Adipocyte (in vitro differentiated cells): ENCODE data around the gene FIG4.
A peak's percentile ranks its signal among the peaks of the same experiment; 100 is the strongest.
"Not testable (repeated sequence)": the region's sequence is repeated elsewhere in the genome, so short reads cannot be mapped to it uniquely, and the experiment has no call there.

Source experiments
- DNase-seq: peaks from one replicate; pipeline ENCODE4 v3.0.0-alpha.2; 2015; ENCODE audit warnings: low read depth
- H3K27me3 ChIP-seq: replicated peaks from 2 replicates; pipeline ENCODE4 v1.7.0; 2013; ENCODE audit warnings: mild to moderate bottlenecking, low read length, moderate library complexity; ENCODE audit not compliant: control insufficient read depth, insufficient read depth
- H3K36me3 ChIP-seq: 2 replicates; pipeline ENCODE4 v1.7.0; 2013; ENCODE audit warnings: low read length, mild to moderate bottlenecking, moderate library complexity; ENCODE audit not compliant: control insufficient read depth, insufficient read depth, severe bottlenecking
- H3K4me1 ChIP-seq: 2 replicates; pipeline ENCODE4 v1.7.0; 2013; ENCODE audit warnings: mild to moderate bottlenecking, low read length, moderate library complexity; ENCODE audit not compliant: control insufficient read depth, insufficient read depth
- H3K4me3 ChIP-seq: 2 replicates; pipeline ENCODE4 v1.7.0; 2013; ENCODE audit warnings: mild to moderate bottlenecking, low read length, moderate library complexity
- H3K9ac ChIP-seq: 2 replicates; pipeline ENCODE4 v1.7.0; 2013; ENCODE audit warnings: mild to moderate bottlenecking, low read length, moderate library complexity
- H3K9me3 ChIP-seq: 2 replicates; pipeline ENCODE4 v1.7.0; 2013; ENCODE audit warnings: mild to moderate bottlenecking, low read length, moderate library complexity; ENCODE audit not compliant: control insufficient read depth

The FIG4 gene

GRCh38 chr6:109762166-109762565, 71.1 kb downstream of the FIG4 start:
- Histone ChIP-seq H3K27me3 (no peaks in the 10 kb centered on the region), H3K4me3 (no peak overlapping the region), H3K4me1 (no peaks in the 10 kb centered on the region), H3K36me3 (no peaks in the 10 kb centered on the region), H3K9me3 (no peaks in the 10 kb centered on the region), H3K9ac (no peak overlapping the region)
- no peak for DNase-seq

DNA sequence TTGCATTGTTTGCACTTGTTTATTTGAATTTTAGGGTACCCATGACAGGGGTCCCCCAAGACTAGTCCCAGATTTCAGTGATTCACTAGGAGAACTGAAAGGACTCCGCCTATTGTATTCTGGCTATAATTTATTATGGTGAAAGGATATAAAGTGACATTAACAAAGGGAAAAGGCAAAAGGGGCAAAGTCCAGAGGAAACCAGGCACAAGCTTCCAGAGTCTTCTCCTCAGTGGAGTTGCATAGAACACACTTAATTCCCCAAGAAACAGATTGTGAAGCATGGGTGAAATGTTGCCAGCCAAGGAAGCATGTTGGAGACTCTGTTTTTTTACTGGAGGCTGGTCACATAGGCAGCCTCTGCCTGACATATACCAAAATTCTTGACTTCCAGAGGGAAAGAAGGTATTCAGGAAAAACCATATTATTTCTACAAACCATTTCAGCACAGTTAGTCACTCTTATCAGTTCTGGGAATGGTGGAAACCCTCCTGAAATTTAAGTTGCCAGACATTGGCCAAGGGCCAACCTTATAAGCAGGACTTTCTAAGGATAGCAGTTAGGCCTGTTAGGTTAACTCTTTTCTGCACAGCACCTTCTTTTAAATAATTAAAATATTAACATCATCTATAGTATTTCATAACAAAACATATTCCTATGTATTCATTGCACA, 71.8 kb downstream of the FIG4 start:
- Histone ChIP-seq H3K4me3 (no peak overlapping the region), H3K27me3 (no peaks in the 10 kb centered on the region), H3K4me1 (no peaks in the 10 kb centered on the region), H3K9ac (no peak overlapping the region), H3K9me3 (no peaks in the 10 kb centered on the region), H3K36me3 (no peaks in the 10 kb centered on the region)
- DNase-seq, result peak; percentile 12

DNA sequence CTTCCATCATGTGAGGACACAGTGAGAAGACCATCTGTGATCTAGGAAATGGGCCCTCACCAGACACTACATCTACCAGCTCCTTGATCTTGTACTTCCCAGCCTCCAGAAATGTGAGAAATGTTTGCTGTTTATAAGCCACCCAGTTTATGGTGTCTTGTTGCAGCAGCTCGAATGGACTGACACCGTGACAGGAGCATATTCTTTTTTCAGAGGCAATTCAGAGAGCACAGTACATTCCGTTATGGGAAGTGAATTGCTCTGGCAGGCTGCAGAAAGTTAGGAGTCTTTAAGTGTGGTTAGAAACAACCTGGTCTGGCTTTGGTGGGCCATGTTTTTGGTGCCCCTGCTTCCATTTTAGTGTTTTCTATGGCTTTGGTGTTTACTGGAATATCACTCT, 75.1 kb downstream of the FIG4 start:
- H3K27me3 ChIP-seq, result no peaks in the 10 kb centered on the region
- H3K4me3 ChIP-seq, result no peak overlapping the region
- H3K4me1 ChIP-seq, result peaks cover 5% of the 10 kb centered on the region
- no peak overlapping the region for H3K9ac ChIP-seq
- DNase-seq, result no peak
- no peaks in the 10 kb centered on the region for H3K36me3 ChIP-seq
- no peaks in the 10 kb centered on the region for H3K9me3 ChIP-seq

- Histone ChIP-seq H3K27me3 (no peaks in the 10 kb centered on the region), H3K4me1 (peaks cover 15% of the 10 kb centered on the region), H3K4me3 (no peak overlapping the region), H3K36me3 (no peaks in the 10 kb centered on the region), H3K9me3 (no peaks in the 10 kb centered on the region), H3K9ac (no peak overlapping the region)
- peak; percentile 18 for DNase-seq
Observed at GRCh38 chr6:109767961-109768360, 76.9 kb downstream of the FIG4 start.

- H3K36me3 ChIP-seq, result no peaks in the 10 kb centered on the region
- H3K9me3 ChIP-seq, result no peaks in the 10 kb centered on the region
- no peak for DNase-seq
- H3K4me3 ChIP-seq, result no peak overlapping the region
- H3K27me3 ChIP-seq, result no peaks in the 10 kb centered on the region
- peaks cover 20% of the 10 kb centered on the region for H3K4me1 ChIP-seq
- H3K9ac ChIP-seq, result no peak overlapping the region
Observed at GRCh38 chr6:109768485-109768884, 77.4 kb downstream of the FIG4 start.

DNA sequence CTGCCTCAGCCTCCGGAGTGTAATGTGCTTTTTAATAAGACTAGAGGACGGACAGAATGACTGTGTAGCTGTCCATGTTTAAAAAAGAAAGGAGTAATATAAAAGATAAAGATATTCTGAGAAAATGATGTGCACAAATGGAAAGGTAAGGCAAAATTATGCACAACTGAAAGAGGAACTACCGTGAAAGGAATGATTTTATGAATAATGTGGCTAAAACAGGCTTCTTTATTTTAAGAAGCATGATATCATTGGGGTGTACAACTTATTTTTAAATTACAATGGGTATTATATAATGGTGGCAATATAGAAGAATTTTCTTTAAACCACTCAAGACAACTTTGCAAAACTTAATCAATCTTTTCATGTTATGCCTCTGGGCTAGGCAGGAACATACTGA, 78.1 kb downstream of the FIG4 start:
- H3K36me3 ChIP-seq, result no peaks in the 10 kb centered on the region
- no peaks in the 10 kb centered on the region for H3K9me3 ChIP-seq
- no peak for DNase-seq
- H3K4me3 ChIP-seq, result no peak overlapping the region
- H3K4me1 ChIP-seq, result peaks cover 22% of the 10 kb centered on the region
- H3K27me3 ChIP-seq, result no peaks in the 10 kb centered on the region
- H3K9ac ChIP-seq, result no peak overlapping the region

DNA sequence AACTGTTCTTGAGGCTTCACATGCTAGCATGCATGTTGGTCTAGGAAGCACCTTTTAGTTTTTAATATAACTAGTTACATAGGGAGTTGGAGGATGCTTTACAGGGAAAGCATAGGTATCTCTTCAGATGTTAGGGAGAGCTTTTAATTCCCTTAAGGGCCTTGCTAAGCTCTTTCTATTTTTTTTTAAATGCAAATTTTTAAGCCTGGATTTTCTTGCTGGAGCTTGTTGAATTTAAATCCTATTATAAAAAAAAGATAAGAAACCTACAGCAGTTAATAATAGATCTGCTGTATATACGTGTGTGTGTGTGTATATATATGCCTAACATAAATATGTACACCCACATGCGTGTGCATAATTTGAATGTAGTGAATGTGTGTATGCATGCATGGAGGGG, 79.0 kb downstream of the FIG4 start:
- Histone ChIP-seq H3K4me1 (peaks cover 22% of the 10 kb centered on the region), H3K27me3 (no peaks in the 10 kb centered on the region), H3K36me3 (no peaks in the 10 kb centered on the region), H3K9ac (no peak overlapping the region), H3K9me3 (no peaks in the 10 kb centered on the region), H3K4me3 (no peak overlapping the region)
- no peak for DNase-seq

DNA sequence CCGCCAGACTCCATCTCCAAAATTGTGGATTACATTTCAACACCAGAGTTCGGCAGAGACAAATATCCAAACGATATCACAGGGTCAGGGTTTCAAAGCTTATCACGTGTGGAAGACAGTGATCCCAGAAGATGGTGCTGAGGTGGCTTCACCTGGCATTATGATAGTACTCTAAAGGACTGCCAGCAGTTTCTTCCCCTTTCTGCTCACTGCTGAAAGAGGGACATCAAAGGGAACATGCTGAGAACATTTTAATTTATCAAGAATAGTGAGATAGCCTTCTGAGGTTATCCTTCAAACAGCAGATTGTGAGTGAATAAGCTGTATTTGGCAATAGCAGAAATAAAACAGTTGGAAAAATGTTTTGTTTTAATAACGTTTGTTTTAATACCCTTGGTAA, 79.7 kb downstream of the FIG4 start:
- DNase-seq, result no peak
- no peak overlapping the region for H3K9ac ChIP-seq
- H3K9me3 ChIP-seq, result no peaks in the 10 kb centered on the region
- H3K4me1 ChIP-seq, result peaks cover 22% of the 10 kb centered on the region
- H3K27me3 ChIP-seq, result no peaks in the 10 kb centered on the region
- no peak overlapping the region for H3K4me3 ChIP-seq
- no peaks in the 10 kb centered on the region for H3K36me3 ChIP-seq

DNA sequence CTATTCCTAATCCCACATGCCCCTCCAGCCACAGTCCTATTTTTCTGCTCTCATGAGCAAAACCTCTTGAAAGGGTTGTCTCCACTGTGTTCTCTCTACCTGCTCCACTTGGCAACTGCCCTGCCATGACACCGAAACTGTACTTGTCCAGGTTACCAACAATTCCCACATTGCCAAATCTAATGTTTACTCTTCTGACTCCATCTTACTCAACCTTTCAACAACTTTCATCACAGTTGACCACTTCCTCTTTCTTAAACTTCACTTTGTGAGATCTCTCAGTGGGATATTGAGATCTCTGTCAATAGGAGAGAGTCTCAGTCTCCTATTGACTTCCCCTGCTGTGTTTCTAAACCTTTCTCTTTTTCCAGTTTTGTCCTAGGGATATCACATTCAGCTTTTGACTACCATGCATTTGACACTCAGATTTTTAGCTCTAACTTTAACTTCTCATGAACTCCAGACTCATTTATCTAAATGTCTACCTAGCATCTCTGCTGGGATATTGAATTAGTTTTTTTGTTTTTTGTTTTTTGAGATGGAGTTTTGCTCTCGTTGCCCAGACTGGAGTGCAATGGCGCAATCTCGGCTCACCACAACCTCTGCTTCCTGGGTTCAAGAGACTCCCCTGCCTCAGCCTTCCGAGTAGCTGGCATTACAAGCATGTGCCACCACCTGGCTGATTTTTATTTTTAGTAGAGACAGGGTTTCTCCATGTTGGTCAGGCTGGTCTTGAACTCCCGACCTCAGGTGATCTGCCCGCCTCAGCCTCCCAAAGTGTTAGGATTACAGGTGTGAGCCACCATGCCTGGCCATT, 81.1 kb downstream of the FIG4 start:
- peaks cover 22% of the 10 kb centered on the region for H3K4me1 ChIP-seq
- not testable (repeated sequence) for DNase-seq, H3K9ac ChIP-seq, H3K4me3 ChIP-seq, H3K27me3 ChIP-seq, H3K36me3 ChIP-seq, H3K9me3 ChIP-seq

DNA sequence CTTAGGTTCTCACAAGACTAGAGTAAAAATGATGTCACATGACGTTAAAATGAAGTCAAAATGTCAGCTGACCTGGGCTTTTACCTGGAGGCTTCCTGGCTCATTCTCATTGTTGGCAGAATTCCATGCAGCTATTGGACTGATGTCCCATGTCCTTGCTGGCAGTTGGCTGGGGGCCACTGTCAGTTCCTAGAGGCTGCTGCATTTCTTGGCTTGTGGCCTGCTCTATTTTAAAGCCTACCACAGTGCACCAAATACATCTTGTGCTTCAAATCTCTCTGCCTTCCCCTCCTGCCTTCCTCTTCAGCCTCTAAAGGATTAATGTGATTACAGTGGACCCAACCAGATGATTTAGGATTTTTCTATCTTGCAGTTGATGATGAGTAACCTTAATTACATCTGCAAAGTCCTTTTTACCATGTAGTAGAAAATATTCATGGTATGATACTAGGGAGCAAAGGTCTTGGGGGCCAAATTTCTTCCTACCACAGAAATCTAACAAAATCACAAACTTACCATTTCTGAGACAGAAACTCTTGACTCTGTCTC, 81.9 kb downstream of the FIG4 start:
- Histone ChIP-seq H3K4me3 (no peak overlapping the region), H3K27me3 (no peaks in the 10 kb centered on the region), H3K9ac (no peak overlapping the region), H3K4me1 (peaks cover 22% of the 10 kb centered on the region), H3K9me3 (no peaks in the 10 kb centered on the region), H3K36me3 (no peaks in the 10 kb centered on the region)
- DNase-seq, result peak; percentile 37

DNA sequence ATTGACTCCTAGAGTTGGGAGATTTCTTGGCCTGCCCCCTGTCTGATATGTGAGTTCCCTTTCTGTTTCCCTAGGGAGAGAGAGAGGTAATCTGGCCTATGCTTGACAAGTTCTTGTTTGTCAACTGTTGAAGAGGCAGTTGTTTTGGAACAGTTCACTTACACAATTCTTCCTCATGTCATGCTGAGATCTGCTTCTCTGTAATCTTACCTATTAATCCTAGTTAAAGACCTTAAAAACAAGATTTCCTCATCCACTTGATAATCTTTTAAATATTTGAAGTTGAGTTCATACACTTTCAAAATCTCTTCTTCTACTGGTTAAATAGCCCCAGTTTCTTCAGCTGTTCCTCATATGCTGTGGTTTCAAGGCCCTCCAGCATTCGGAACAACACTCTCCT, 89.9 kb downstream of the FIG4 start:
- H3K9me3 ChIP-seq, result no peaks in the 10 kb centered on the region
- no peak overlapping the region for H3K9ac ChIP-seq
- H3K4me1 ChIP-seq, result peaks cover 21% of the 10 kb centered on the region
- no peaks in the 10 kb centered on the region for H3K27me3 ChIP-seq
- H3K36me3 ChIP-seq, result no peaks in the 10 kb centered on the region
- H3K4me3 ChIP-seq, result no peak overlapping the region
- no peak for DNase-seq
